Thoracic aorta (tissue), 2 donors: ENCODE results near the gene NSMF. TPM values are rescaled to one million over a fixed set of nuclear protein-coding genes. Genes with fewer than 3 reads are reported as not detected.

ENCODE experiments used
- ATAC-seq: fragments of 150-250 bp; one replicate; pipeline ENCODE4 v1.8.0; 2017; ENCODE audit warnings: low read depth; ENCODE audit not compliant: insufficient number of reproducible peaks, low FRiP score
- DNase-seq: peaks from one replicate; pipeline ENCODE4 v3.0.0-alpha.2; 2020; ENCODE audit warnings: low spot score
- H3K27ac ChIP-seq, 2 donors: fragments of 200-600 bp; sonication (generic); 1 replicate in 1 of 2; 2 replicates in 1 of 2; pipeline ENCODE4 v1.5.1; 2016; ENCODE audit warnings: mild to moderate bottlenecking in 2 of 2, moderate library complexity in 2 of 2
- H3K27me3 ChIP-seq: fragments of 200-600 bp; sonication (generic); replicated peaks from 2 replicates; pipeline ENCODE4 v1.6.0; 2016; ENCODE audit warnings: mild to moderate bottlenecking; ENCODE audit not compliant: insufficient read depth
- H3K36me3 ChIP-seq: fragments of 200-600 bp; sonication (generic); one replicate; pipeline ENCODE4 v1.5.1; 2016
- H3K4me1 ChIP-seq, 2 donors: fragments of 200-600 bp; sonication (generic); 1 replicate in 1 of 2; 2 replicates in 1 of 2; pipeline versions ENCODE4 v1.5.1 to v1.6.0; 2016; ENCODE audit warnings: low read depth in 2 of 2, mild to moderate bottlenecking in 1 of 2; ENCODE audit not compliant: control insufficient read depth in 1 of 2
- H3K4me3 ChIP-seq: fragments of 200-600 bp; sonication (generic); 2 replicates; pipeline ENCODE4 v1.5.1; 2016; ENCODE audit warnings: mild to moderate bottlenecking
- H3K9me3 ChIP-seq: fragments of 200-600 bp; sonication (generic); 2 replicates; pipeline ENCODE4 v1.5.1; 2016
- total RNA-seq, 2 donors: library from RNA; depleted of rRNA; stranded (reverse); fragments of >200 nt; gene quantifications; one replicate each; pipeline versions ENCODE4 v1.1.0 to v1.2.3, GENCODE V29; 2016
- TF ChIP-seq, protein P1 (sequence below): fragments of 200-600 bp; sonication (generic); IDR thresholded peaks from one replicate; pipeline ENCODE4 v1.5.1; 2019; ENCODE audit warnings: antibody characterized with exemption

The NSMF gene
- total RNA-seq, 2 donors from 2014 or later = 168 to 251 TPM

DNA sequence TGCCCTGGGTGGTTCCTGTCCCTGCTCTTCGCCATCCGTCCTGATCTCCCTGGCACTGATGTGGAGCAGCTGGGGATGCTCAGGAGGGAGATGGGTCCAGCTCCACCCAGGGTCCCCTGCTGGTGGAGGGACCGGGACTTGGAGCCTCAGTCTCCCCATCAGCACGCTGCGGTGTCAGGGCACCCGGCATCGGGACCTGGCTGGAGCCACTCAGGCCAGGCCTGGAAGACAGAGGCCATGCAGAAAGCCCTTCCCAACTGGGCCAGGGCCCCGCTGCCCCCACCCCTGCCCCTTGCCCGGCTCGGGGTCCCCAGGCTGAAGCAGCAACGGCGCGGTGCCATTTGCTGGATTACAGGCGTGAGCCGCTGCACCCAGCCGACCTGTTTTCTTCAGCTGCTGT lies 40.3 kb upstream of the NSMF start:
- TF ChIP-seq, protein P1, sequence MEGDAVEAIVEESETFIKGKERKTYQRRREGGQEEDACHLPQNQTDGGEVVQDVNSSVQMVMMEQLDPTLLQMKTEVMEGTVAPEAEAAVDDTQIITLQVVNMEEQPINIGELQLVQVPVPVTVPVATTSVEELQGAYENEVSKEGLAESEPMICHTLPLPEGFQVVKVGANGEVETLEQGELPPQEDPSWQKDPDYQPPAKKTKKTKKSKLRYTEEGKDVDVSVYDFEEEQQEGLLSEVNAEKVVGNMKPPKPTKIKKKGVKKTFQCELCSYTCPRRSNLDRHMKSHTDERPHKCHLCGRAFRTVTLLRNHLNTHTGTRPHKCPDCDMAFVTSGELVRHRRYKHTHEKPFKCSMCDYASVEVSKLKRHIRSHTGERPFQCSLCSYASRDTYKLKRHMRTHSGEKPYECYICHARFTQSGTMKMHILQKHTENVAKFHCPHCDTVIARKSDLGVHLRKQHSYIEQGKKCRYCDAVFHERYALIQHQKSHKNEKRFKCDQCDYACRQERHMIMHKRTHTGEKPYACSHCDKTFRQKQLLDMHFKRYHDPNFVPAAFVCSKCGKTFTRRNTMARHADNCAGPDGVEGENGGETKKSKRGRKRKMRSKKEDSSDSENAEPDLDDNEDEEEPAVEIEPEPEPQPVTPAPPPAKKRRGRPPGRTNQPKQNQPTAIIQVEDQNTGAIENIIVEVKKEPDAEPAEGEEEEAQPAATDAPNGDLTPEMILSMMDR = no peak
- ATAC-seq (no peak), DNase-seq (no peak)
- no peak overlapping the region for H3K27ac ChIP-seq
- H3K9me3 ChIP-seq = no peaks in the 10 kb centered on the region
- H3K36me3 ChIP-seq = peaks cover 5% of the 10 kb centered on the region
- no peaks in the 10 kb centered on the region for H3K4me1 ChIP-seq
- no peak overlapping the region for H3K4me3 ChIP-seq
- no peaks in the 10 kb centered on the region for H3K27me3 ChIP-seq

DNA sequence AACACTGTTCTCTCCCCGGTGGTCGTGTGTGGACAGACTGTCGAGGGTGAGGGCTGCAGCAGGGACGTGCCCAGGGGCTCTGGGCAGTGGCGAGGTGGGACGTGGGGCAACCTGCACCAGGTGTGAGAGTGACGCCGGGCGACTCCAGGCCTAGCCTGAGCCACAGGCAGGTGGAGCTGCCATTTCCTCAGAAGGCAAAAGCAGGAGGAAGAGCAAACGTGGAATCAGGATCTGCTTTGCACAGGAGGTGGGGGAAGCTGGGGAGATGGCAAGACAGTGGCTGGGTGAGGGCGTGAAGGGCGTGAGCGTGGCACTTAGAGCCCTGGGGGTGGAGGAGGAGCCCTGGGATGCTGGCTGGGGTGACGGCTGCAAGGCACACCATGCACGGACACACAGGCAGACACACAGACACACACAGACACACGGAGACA lies 39.6 kb upstream of the NSMF start:
- DNase-seq (no peak), ATAC-seq (no peak)
- H3K9me3 ChIP-seq = no peaks in the 10 kb centered on the region
- H3K27ac ChIP-seq = no peak overlapping the region
- H3K4me1 ChIP-seq = no peaks in the 10 kb centered on the region
- TF ChIP-seq, protein P1 = no peak
- peaks cover 5% of the 10 kb centered on the region for H3K36me3 ChIP-seq
- H3K27me3 ChIP-seq = no peaks in the 10 kb centered on the region
- H3K4me3 ChIP-seq = no peak overlapping the region

DNA sequence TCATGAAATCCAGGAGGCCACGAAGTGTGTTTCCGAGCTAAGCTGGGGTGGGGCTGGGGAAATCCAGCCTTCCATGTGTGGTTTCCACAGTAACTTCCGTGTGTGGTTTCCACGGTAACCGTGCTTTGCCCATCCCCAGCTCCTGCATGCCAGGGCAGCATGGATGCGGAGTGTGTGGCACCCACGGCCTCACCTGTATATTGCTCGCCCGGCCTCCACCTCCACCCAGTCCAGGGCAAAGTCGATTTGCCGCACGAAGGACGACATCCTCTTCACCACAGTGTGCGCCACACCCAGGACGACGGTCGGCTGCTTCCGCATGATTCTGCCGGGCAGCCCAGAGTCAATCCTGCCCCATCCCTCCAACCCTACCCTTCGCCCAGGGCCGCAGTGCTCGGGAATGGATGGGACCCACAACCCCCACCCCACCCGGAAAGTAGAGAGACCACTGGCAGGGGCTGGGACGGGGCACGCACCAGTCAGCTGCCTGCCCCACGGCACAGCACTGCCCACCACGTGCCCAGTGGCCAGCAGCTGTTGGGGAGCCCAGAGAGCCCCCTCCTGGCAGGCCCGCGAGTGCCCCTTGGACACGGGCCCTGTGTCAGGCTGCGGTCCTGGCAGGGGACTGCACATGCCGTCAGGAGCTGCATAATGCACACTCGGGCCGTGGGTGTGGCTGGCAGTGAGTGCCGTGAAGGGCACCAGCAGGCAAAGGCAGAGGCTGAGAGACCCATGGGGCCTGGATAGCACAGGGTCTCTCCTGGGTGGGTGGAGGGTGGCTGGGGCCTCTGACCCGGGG lies 39.0 kb upstream of the NSMF start:
- no peak for ATAC-seq
- H3K27ac ChIP-seq = no peak overlapping the region
- no peaks in the 10 kb centered on the region for H3K27me3 ChIP-seq
- no peak overlapping the region for H3K4me3 ChIP-seq
- H3K36me3 ChIP-seq = peaks cover 5% of the 10 kb centered on the region
- no peaks in the 10 kb centered on the region for H3K4me1 ChIP-seq
- no peak for DNase-seq
- TF ChIP-seq, protein P1 = no peak
- no peaks in the 10 kb centered on the region for H3K9me3 ChIP-seq

DNA sequence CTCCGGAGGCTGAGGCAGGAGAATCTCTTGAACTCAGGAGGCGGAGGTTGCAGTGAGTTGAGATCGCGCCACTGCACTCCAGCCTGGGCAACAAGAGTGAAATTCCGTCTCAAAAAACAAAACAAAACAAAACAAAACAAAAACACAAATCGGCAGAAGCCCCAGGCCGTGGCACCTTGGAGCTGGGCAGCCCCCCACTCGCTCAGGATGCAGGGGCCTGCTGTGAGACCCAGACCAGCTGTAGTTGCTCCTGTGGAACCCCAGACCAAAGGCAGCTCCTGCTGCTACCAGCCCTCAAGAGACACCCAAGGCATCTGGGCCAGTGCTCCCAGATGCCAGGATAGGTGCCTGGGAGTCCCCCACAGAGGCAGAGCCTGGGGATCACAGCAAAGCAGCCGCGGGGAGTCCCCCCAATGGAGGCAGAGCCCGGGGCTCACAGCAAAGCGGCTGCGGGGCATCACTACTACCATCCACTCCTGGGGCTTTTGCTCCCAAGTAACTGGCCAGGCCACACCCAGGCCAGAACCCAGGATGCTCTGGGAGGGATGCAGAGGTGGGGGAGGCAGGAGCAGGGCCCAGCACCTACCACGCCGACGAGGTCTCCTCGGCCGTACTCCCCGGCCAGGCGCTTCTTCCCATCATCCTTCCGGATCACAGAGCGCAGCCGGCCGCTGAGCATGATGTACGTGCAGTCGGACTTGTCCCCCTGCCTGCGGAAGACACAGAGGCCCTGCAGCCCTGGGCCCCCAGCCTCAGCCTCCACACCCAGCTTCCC lies 37.7 kb upstream of the NSMF start:
- no peak overlapping the region for H3K4me3 ChIP-seq
- DNase-seq = no peak

More for the DNA sequence above, 37.7 kb upstream of the NSMF start:
- no peaks in the 10 kb centered on the region for H3K4me1 ChIP-seq
- ATAC-seq = no peak
- H3K9me3 ChIP-seq = no peaks in the 10 kb centered on the region
- TF ChIP-seq, protein P1 = no peak
- peaks cover 5% of the 10 kb centered on the region for H3K36me3 ChIP-seq
- no peaks in the 10 kb centered on the region for H3K27me3 ChIP-seq
- no peak overlapping the region for H3K27ac ChIP-seq
